GM21619 (cell line): ENCODE data around the gene LIPE.
A peak's percentile ranks its signal among the peaks of the same experiment; 100 is the strongest.
"Not testable (repeated sequence)": the region's sequence is repeated elsewhere in the genome, so short reads cannot be mapped to it uniquely, and the experiment has no call there.

Source experiments
- ATAC-seq: cut with Tn5 transposase; IDR thresholded peaks from one replicate; pipeline ENCODE4 v1.9.1; 2021; ENCODE audit not compliant: unreplicated experiment

LIPE gene, protein sequence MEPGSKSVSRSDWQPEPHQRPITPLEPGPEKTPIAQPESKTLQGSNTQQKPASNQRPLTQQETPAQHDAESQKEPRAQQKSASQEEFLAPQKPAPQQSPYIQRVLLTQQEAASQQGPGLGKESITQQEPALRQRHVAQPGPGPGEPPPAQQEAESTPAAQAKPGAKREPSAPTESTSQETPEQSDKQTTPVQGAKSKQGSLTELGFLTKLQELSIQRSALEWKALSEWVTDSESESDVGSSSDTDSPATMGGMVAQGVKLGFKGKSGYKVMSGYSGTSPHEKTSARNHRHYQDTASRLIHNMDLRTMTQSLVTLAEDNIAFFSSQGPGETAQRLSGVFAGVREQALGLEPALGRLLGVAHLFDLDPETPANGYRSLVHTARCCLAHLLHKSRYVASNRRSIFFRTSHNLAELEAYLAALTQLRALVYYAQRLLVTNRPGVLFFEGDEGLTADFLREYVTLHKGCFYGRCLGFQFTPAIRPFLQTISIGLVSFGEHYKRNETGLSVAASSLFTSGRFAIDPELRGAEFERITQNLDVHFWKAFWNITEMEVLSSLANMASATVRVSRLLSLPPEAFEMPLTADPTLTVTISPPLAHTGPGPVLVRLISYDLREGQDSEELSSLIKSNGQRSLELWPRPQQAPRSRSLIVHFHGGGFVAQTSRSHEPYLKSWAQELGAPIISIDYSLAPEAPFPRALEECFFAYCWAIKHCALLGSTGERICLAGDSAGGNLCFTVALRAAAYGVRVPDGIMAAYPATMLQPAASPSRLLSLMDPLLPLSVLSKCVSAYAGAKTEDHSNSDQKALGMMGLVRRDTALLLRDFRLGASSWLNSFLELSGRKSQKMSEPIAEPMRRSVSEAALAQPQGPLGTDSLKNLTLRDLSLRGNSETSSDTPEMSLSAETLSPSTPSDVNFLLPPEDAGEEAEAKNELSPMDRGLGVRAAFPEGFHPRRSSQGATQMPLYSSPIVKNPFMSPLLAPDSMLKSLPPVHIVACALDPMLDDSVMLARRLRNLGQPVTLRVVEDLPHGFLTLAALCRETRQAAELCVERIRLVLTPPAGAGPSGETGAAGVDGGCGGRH

DNA sequence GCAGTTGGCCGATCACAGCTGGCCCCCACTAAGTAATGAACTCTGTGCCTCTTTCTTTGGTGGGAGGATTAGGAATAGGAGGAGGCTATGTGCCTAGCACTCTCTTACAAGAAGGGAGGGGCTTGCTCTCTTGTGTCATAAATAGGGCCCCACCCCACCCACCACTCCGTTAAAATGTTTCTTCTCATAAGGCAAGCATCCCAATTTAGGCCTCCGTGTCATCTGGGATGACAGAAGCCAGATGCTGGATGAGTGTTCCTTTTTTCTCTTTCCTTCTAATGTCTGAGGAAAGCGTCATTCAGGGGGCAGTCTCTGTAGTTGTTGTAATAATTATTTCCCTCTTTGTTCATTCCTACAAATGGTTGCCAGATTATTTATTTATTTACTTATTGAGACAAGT, at the start of gene LIPE:
Gene LIPE (minus strand): TSS at position 76 of the 400 bp plus-strand sequence. CDS start 239 bp downstream, outside the sequence.
- ATAC-seq, result no peak

DNA sequence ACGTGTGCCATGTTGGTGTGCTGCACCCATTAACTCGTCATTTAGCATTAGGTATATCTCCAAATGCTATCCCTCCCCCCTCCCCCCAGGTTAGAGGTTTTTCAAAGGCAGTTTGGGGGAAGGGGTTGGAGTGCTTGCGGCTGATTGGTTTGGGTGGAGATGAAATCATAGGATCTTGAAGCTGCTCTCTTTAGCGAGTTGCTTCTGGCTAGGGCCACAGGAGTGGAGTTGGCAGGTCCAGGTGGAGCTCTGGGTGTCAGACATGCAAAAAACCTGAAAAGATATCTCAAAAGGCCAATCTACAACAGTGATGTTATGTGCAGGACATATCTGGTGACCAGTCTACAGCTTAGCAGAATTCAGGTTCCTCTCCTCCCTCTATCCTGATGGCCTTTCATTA, 48.2 kb upstream of the LIPE start:
- ATAC-seq, result no peak

DNA sequence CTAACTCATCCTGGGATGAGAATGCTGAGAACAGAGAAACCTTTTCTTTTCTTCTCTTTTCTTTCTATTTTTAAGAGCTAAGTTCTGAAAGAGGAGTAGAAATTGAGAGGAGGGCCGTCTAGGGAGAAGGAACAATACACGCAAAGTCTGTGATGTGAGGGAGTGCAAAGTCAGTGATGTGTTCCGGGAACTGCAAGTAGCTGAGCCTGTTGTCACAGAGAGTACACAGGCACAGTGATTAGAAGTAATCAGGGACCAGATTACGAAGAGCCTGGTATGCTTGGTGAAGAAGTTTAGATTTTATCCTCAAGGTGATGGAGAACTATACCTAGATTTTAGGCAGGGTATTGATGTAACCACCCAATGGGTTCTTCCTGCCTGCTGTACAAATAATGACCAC, 47.6 kb upstream of the LIPE start:
- ATAC-seq, result no peak

DNA sequence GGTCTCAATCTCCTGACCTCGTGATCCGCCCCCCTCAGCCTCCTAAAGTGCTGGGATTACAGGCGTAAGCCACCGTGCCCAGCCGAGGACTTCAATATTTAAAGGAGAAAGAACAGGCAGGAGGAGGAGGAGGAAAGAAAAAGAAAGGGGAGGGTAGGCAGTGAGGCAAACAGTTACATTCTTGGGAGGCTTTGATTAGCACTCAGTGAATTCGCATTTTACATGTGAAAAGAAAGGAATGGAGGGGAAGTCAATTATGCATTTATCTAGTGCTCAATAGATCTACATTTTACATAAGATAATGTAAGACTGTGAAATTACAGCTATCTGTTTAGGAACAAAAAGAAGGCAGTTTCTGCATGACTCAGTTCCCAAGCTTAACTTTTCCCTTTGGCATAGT, 46.5 kb upstream of the LIPE start:
- ATAC-seq, result no peak

DNA sequence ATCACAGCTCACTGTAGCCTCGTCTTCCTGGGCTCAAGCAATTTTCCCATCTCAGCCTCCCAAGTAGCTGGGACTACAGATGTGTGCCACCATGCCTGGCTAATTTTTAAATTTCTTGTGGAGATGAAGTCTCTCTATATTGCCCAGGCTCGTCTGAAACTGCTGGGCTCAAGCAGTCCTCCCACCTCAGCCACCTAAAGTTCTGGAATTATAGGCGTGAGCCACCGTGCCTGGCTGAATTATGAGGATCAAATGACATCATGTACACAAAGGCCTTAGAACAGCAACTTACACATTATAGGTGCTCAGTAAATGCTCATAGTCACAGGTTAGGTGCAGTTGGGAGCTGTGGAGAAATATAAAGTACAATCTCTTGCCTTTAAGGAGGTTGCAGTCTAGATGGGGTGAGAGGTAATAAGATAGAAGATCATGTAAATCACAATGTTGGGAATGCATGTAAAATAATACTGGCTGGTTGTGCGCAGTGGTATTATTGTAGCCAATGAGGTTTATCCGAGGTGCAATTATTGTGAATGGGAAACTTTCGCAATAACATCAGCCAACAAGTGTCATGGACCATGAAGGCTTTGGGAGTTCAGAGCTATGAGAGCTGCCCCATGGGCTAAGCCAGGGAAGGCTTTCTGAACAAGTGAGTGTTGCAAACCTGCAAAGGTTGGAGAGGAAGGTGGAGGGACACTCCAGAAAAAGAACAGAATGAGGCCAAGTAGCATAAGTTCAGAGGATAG, 45.4 kb upstream of the LIPE start:
- no peak for ATAC-seq

DNA sequence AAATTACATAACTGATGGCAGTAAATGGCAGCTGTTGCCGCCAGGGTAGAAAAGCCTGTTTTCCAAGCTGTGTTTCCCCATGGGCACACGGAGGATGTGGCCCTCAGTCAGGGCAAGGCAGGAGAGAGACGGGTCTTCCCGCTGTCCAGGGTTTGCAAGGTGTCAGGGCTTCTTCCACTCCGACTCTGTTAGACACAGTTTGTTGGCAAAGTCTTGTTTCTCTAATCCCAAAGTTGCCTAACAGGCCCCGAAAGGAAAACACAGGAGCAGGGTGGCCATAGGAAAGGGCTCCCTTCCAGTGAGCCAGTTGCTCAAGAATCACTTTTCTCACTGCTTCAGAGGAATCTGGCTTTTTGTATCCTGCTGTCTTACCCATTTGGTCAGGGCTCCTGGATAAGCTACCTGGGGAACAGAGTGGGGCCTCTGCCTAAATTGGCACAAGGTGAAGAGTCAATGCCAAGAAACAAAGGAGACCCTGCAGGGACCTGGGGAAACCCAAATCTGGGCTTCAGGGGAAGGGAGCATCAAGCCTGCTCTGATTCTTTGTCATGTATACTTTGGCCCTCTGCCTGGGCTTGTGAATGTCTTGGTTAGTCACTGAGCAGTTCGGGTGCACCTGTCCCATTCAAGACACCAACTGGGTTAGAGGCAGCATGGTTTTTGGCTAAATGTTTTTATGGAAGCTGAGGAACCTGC, 44.5 kb upstream of the LIPE start:
- no peak for ATAC-seq

DNA sequence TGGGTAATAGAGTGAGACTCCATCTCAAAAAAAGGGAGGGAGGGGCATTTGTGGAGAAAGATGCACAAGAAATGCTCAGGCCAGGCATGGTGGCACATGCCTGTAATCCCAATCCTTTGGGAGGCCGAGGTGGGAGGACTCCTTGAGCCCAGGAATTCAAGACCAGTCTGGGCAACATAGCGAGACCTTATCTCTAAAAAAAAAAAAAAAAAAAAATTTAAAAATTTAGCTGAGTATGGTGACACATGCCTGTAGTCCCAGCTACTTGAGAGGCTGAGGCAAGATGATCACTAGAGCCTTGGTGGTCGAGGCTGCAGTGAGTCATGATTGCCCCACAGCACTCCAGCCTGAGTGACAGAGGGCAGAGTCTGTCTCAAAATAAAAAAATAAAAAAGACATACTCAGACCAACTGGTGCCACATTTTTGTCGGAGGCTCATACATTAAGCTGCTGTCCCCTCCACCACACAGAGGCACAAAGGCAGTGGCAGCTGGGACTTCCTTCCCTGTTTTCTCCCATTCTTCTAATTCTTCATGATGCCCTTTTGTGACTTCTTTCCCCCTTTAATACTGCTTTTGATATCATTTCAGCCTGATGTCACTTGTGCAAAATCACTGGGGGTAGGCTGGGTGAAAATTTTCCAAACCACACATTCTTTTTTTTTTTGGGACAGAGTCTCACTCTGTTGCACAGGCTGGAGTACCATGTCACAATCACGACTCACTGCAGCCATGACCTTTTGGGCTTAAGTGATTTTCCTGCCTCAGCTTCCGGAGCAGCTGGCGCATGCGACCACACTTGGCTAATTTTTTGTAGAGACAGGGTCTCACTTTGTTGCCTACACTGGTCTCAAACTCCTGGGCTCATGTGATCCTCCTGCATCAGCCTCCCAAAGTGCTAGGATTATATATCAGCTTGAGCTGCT, 42.4 kb upstream of the LIPE start:
- ATAC-seq, result no peak

DNA sequence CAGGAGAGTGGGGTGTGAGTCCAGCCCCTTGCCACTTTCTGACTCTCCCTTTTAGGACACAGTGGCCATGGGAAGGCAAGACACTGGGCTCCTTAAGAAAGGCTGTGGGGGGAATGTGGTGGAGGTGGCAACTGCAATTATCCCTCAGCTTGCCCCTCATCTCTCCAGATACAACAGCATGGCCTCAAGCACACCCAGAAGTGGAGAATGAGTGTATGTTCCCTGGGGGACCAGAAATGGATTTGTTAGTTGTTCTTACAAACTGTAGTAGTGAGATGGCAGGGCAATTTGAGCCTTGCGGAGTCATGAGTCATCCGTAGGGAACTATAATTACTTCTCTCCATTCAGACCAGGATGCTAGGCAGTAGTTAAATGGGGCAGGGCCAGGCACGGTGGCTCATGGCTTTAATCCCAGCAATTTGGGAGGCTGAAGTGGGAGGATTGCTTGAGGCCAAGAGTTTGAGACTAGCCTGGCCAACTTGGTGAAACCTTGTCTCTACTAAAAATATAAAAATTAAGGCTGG, 41.1 kb upstream of the LIPE start:
- ATAC-seq, result no peak

DNA sequence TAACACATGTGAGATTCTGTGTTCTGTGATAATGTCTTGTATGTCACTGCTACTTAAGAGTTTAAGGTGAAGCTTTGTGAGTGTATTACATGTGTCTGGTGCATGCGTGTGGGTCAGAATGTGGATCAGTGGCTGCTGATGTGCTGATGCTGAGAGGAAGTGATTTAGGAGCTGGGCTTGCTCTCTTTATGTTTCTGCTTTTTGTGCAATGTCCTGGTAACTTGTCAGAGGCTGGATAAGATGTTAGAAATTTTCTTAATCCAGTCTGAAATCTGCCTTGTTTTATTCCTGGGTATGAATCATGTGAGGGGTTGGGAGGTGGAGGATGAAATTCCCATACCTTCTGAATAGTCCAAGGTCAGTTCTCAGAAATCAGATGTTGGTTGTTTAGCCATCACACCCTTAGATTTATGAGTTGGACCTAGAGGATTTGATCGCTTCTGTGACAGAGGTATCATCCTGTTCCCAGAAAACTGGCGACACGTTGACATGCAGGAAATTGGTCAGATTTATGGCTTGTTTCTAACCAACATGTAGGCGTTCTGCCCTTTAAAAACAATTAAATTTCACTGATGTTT, 40.1 kb upstream of the LIPE start:
- no peak for ATAC-seq

DNA sequence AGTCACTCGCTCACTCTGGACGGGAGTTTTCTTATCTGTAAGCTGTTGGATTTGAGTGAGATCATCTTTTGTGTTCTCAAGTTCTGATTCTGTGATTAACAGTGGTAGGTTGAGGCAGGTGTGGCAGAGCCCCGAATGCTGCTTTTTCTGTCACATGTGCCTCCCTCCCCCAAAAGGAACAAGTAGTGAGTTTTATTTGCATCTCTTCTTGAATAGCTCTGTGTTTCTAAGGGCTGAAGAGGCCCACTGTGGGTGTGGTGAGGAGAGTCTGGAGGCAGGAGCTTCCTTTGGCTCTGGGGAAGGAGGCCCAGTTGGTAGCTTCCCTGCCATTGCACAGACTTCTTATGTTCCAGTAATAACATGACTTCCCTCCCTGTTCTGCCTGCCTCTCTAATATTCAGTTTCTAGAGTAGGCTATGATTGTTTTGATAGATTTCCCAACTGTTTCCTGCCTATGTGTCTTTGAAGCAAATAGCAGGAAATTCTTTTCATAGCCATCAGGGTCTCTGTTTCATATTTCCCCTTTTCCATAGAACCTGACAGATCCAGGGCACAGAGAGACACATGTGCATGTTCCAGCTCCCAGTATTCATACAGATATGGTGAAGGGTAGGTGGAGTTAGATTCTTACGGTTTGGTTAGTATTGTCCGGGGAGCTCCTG, 39.5 kb upstream of the LIPE start:
- ATAC-seq, result no peak

DNA sequence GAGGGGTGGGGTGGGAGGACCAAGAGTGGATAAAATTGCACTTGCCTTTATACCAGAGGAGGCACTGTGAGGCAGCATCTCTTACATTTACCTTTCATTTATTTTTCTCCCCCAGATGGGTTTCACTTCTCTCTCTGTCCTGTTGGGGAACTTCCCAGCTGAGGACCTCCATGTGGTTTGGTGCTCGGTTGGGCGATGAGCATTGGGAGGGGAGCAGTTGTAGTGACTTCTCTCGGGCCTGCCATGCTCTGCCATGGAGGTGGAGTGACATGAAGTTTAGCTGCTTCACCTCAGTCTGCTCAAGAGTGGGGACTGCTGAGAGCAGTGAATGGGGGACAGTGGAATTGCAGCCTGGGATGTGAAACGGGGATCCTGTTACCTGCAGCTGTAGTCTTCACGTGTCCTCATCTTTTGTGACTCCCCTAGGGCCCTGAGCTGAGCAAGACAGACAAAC, 38.7 kb upstream of the LIPE start:
- peak; percentile 84 for ATAC-seq

DNA sequence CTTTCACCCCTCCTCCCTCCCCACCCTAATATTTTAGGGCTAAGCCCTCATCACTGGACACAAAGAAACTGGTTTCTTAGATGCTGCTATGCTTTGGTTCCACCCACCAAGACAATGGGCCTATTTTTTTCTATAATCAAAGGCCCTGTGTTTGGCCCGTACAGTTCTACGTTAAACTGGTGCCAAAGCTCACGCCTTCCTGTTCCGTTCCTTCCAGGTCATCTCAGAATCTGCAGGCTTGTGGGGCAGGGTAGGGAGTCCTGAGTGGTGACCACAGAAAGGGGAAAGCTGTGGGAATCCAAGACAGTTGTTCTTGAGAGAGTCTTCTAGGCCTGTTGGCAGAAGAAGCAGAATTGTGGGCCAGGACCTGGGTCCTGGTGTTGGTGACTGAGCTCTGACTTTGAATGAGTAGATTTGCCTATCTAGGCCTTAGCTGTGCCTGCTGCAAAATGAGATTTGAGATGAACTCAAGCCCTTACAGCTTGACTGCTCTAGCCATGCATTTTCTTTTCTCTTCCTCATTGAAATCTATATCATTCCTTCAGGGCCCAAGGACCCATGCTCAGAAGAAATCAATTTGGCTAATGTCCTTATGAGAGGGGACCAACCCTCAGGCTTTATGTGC, 34.6 kb upstream of the LIPE start:
- ATAC-seq, result no peak

DNA sequence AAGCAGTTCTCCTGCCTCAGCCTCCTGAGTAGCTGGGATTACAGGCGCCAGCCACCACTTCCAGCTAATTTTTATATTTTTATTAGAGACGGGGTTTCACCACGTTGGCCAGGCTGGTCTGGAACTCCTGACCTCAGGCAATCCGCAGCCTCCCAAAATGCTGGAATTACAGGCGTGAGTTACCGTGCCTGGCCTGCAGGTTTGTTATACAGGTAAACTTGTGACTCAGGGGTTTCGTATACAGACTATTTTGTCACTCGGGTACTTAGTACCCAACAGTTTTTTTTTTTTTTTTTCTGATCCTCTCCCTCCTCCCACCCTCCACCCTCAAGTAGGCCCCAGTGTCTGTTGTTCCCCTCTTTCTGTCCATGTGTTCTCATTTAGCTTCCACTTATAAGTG, 34.0 kb upstream of the LIPE start:
- ATAC-seq, result not testable (repeated sequence)

DNA sequence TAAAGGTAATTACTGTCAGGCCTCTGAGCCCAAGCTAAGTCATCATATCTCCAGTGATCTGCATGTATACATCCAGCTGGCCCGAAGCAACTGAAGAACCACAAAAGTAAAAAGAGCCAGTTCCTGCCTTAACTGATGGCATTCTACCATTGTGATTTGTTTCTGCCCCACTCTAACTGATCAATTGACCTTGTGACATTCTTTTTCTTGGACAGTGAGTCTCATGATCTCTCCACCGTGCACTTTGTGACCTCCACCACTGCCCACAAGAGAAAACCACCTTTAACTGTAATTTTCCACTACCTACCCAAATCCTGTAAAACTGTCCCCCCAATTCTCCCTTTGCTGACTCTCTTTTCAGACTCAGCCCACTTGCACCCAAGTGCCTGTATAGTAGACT, 32.7 kb upstream of the LIPE start:
- no peak for ATAC-seq

DNA sequence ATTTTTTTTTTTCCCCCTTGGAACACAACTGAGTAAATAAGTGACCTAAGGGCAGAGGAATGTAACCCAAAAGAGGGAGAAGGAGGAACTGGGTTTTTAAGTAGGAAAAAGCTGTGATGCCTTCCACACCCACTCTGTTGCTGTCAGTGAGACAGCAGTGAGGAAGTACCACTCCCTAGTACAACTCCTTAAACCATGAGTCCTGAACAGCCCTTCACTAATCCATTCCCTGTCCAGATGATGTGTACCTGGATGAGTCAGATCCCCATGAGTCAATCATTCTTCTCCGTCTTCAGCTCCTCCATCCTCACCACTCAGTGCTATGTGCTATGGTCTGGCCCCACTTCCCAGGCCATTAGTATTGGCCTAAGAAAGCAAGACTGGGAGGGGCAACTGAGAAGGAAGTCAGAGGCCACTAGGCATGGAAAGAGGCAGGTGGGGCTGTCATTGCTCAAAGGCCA, 28.5 kb upstream of the LIPE start:
- ATAC-seq, result no peak

DNA sequence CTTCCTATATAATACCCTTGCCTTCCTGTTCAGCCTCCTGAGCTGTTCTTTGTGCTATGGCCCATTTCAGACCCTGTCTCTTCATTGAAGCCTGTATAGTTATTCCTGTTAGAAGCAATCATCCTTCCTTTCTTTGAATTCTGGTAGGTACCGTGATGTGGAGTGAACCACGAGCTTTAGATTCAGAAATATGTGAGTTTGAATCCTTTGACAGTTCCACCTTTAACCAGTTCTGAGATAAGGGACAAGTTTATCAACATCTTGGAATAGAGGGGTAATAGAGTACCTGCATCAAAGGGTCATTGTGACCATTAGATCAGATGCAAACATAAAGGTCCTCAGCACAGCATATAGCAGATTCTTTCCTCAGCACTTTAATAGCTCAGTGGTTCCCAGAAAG, 27.9 kb upstream of the LIPE start:
- no peak for ATAC-seq

DNA sequence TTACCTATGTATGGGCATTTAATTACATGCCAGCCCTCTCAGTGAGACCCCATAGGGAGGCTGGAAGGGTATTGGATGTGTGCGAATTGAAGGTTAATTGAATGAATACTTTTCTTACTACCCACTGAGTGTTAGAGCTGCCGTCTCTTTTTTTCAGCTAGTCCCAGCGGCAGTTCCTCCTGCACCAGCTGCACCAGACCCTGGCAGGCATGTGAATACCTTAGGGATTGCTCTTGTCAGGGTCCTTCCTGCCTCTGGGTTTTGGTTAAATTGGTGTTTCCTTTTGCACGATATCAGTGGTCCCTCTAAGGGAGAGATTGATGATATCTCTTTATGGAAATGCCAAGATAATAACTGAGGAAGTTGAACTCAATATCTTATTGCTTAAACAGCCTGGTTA, 25.4 kb upstream of the LIPE start:
- ATAC-seq, result no peak
